HG03159 (cell line): ENCODE measurements around the gene CBFA2T3.
"Not testable (repeated sequence)": the region's sequence is repeated elsewhere in the genome, so short reads cannot be mapped to it uniquely, and the experiment has no call there.

Source experiments
- ATAC-seq: cut with Tn5 transposase; IDR thresholded peaks from one replicate; pipeline ENCODE4 v1.9.1; 2021; ENCODE audit warnings: mild to moderate bottlenecking, moderate library complexity; ENCODE audit not compliant: unreplicated experiment

The CBFA2T3 gene

GRCh38 chr16:88894681-88895300 is 82.2 kb downstream of the CBFA2T3 start:
- ATAC-seq: no peak

- ATAC-seq: not testable (repeated sequence)
These were observed 82.7 kb downstream of the CBFA2T3 start for GRCh38 chr16:88894266-88894665.

GRCh38 chr16:88893127-88893968 is 83.7 kb downstream of the CBFA2T3 start:
- ATAC-seq: no peak

- ATAC-seq: no peak
These were observed 84.9 kb downstream of the CBFA2T3 start for GRCh38 chr16:88892065-88892464.

- no peak for ATAC-seq
These were observed 85.9 kb downstream of the CBFA2T3 start for GRCh38 chr16:88891083-88891482.

- ATAC-seq: not testable (repeated sequence)
These were observed 87.2 kb downstream of the CBFA2T3 start for GRCh38 chr16:88889702-88890352.

GRCh38 chr16:88888461-88889387 is 88.3 kb downstream of the CBFA2T3 start:
- ATAC-seq: no peak

- no peak for ATAC-seq
These were observed 89.0 kb downstream of the CBFA2T3 start for GRCh38 chr16:88888057-88888456.

- ATAC-seq: no peak
These were observed 90.0 kb downstream of the CBFA2T3 start for GRCh38 chr16:88886845-88887521.

GRCh38 chr16:88886420-88886844 is 90.6 kb downstream of the CBFA2T3 start:
- ATAC-seq: no peak

GRCh38 chr16:88885693-88886280 is 91.2 kb downstream of the CBFA2T3 start:
- no peak for ATAC-seq

- no peak for ATAC-seq
These were observed 92.3 kb downstream of the CBFA2T3 start for GRCh38 chr16:88884569-88885271.

GRCh38 chr16:88883946-88884345 is 93.1 kb downstream of the CBFA2T3 start:
- no peak for ATAC-seq

- no peak for ATAC-seq
These were observed 93.7 kb downstream of the CBFA2T3 start for GRCh38 chr16:88883117-88883895.

GRCh38 chr16:88882358-88883030 is 94.5 kb downstream of the CBFA2T3 start:
- ATAC-seq: no peak

- ATAC-seq: no peak
These were observed 95.2 kb downstream of the CBFA2T3 start for GRCh38 chr16:88881675-88882357.

- no peak for ATAC-seq
These were observed 95.9 kb downstream of the CBFA2T3 start for GRCh38 chr16:88881007-88881615.
